A549 (cell line): Measurements from ENCODE around the gene TIAM2. TPM values are rescaled to one million over a fixed set of nuclear protein-coding genes. Genes with fewer than 3 reads are reported as not detected.

ENCODE experiments used
- ATAC-seq, 2 experiments: fragments of 200-7000 bp in 1 of 2; fragments of >200 bp in 1 of 2; cut with Nextera tagmentation in 1 of 2; cut with Tn5 transposase in 1 of 2; 3 replicates each; pipeline versions ENCODE4 v1.8.0 to v1.9.1; 2018 to 2020; ENCODE audit warnings: mild to moderate bottlenecking in 1 of 2, moderate library complexity in 1 of 2
- CTCF ChIA-PET: fragments of 300-600 bp; sonication (Branson Sonifier 250); formaldehyde crosslinking; extraction: SDS; loops from one replicate; lab custom pipeline; 2021; ENCODE audit warnings: antibody characterized with exemption, inconsistent platforms; lab: Yijun Ruan, JAX
- POLR2A ChIA-PET: fragments of 350-600 bp; formaldehyde crosslinking; extraction: SDS; loops from one replicate; lab custom pipeline; 2021; ENCODE audit warnings: antibody characterized with exemption, inconsistent platforms; lab: Yijun Ruan, JAX
- DNase-seq, 2 experiments: peaks; one replicate each; pipeline versions ENCODE4 v3.0.0 to v3.0.0-alpha.2; 2011 to 2016; ENCODE audit warnings: low read depth in 1 of 2, low spot score in 1 of 2
- FAIRE-seq: peaks from 2 replicates; lab custom pipeline; 2011; peaks lifted over from hg19 to GRCh38; lab: Jason Lieb, UNC
- H3K27ac ChIP-seq, 2 experiments: fragments of >200 bp; sonication (Bioruptor Twin); formaldehyde crosslinking; 3 replicates each; pipeline ENCODE4 v1.5.1; 2016 to 2017
- H3K4me1 ChIP-seq: fragments of >200 bp; sonication (Bioruptor Twin); formaldehyde crosslinking; 3 replicates; pipeline ENCODE4 v1.6.1; 2016
- H3K4me2 ChIP-seq: fragments of >200 bp; sonication (Bioruptor Twin); formaldehyde crosslinking; 3 replicates; pipeline ENCODE4 v1.6.1; 2016
- H3K4me3 ChIP-seq: fragments of >200 bp; sonication (Bioruptor Twin); formaldehyde crosslinking; 3 replicates; pipeline ENCODE4 v1.5.1; 2016
- H3K9me3 ChIP-seq: fragments of >200 bp; sonication (Bioruptor Twin); formaldehyde crosslinking; 3 replicates; pipeline ENCODE4 v1.6.1; 2016
- ATOH8 ChIP-seq: fragments of 250-450 bp; sonication (Bioruptor Pico); IDR thresholded peaks from 2 replicates; pipeline ENCODE4 v1.5.0; 2020; ENCODE audit warnings: low read depth, mild to moderate bottlenecking, moderate library complexity
- BCL3 ChIP-seq: fragments of >200 bp; sonication (Bioruptor Twin); formaldehyde crosslinking; IDR thresholded peaks from 3 replicates; pipeline ENCODE4 v1.6.1; 2016
- CBX8 ChIP-seq: fragments of 200-600 bp; sonication (generic); IDR thresholded peaks from 2 replicates; pipeline ENCODE4 v1.6.1; 2016
- CHD2 ChIP-seq: fragments of 150-350 bp; IDR thresholded peaks from 2 replicates; pipeline ENCODE4 v1.6.1; 2014; ENCODE audit warnings: low read length; ENCODE audit not compliant: partially characterized antibody
- E2F6 ChIP-seq: IDR thresholded peaks from 2 replicates; pipeline ENCODE4 v1.6.1; 2012; ENCODE audit warnings: low read depth, borderline replicate concordance
- EP300 ChIP-seq, 2 experiments: fragments of >200 bp; sonication (Bioruptor Twin); formaldehyde crosslinking; IDR thresholded peaks; 2 replicates in 1 of 2; 3 replicates in 1 of 2; pipeline ENCODE4 v1.6.1; 2016 to 2017
- ESRRA ChIP-seq: fragments of 150-350 bp; IDR thresholded peaks from 2 replicates; pipeline ENCODE4 v1.6.1; 2014; ENCODE audit warnings: mild to moderate bottlenecking, low read length, borderline replicate concordance
- FOSB ChIP-seq: fragments of 250-450 bp; sonication (Bioruptor Pico); IDR thresholded peaks from 2 replicates; pipeline ENCODE4 v1.5.0; 2020; ENCODE audit warnings: mild to moderate bottlenecking, moderate library complexity
- FOXS1 ChIP-seq: fragments of 250-450 bp; sonication (Bioruptor Pico); IDR thresholded peaks from 2 replicates; pipeline ENCODE4 v1.5.0; 2020; ENCODE audit warnings: mild to moderate bottlenecking, moderate library complexity
- GATA3 ChIP-seq: IDR thresholded peaks from 2 replicates; pipeline ENCODE4 v1.6.1; 2012; ENCODE audit warnings: borderline replicate concordance
- HDAC2 ChIP-seq: fragments of 200-600 bp; sonication (generic); IDR thresholded peaks from 2 replicates; pipeline ENCODE4 v1.6.1; 2016
- HES2 ChIP-seq: fragments of >200 bp; sonication (Bioruptor Twin); formaldehyde crosslinking; IDR thresholded peaks from 2 replicates; pipeline ENCODE4 v1.6.1; 2016
- HMGXB4 ChIP-seq: fragments of 250-450 bp; sonication (Bioruptor Pico); IDR thresholded peaks from 2 replicates; pipeline ENCODE4 v1.5.0; 2021; ENCODE audit warnings: mild to moderate bottlenecking, moderate library complexity, borderline replicate concordance
- HOXA7 ChIP-seq: fragments of 250-450 bp; sonication (Bioruptor Pico); IDR thresholded peaks from 2 replicates; pipeline ENCODE4 v1.5.0; 2020; ENCODE audit warnings: mild to moderate bottlenecking, moderate library complexity
- JUNB ChIP-seq: fragments of >200 bp; sonication (Bioruptor Twin); formaldehyde crosslinking; IDR thresholded peaks from 2 replicates; pipeline ENCODE4 v1.6.1; 2016
- MAFK ChIP-seq: fragments of 450-650 bp; IDR thresholded peaks from 2 replicates; pipeline ENCODE4 v1.6.1; 2014; ENCODE audit not compliant: partially characterized antibody
- MAZ ChIP-seq: fragments of 150-350 bp; IDR thresholded peaks from 2 replicates; pipeline ENCODE4 v1.6.1; 2014; ENCODE audit warnings: antibody characterized with exemption, low read depth, low read length, borderline replicate concordance
- NFE2L2 ChIP-seq: fragments of 150-350 bp; conservative IDR thresholded peaks from 2 replicates; pipeline ENCODE4 v1.6.1; 2014; ENCODE audit warnings: low read length
- NR3C1 ChIP-seq: fragments of >200 bp; sonication (Bioruptor Twin); formaldehyde crosslinking; IDR thresholded peaks from 3 replicates; pipeline ENCODE4 v1.6.1; 2017
- POLR2A ChIP-seq: IDR thresholded peaks from 2 replicates; pipeline ENCODE4 v1.6.1; 2012; ENCODE audit warnings: mild to moderate bottlenecking, low read length
- RCOR1 ChIP-seq: fragments of 150-350 bp; IDR thresholded peaks from 2 replicates; pipeline ENCODE4 v1.6.1; 2014; ENCODE audit warnings: antibody characterized with exemption, low read length, low read depth
- RNF2 ChIP-seq: fragments of 200-600 bp; sonication (generic); IDR thresholded peaks from 2 replicates; pipeline ENCODE4 v1.6.1; 2016; ENCODE audit warnings: low read depth, mild to moderate bottlenecking, antibody characterized with exemption, moderate library complexity, borderline replicate concordance
- SMC3 ChIP-seq: fragments of >200 bp; sonication (Bioruptor Twin); formaldehyde crosslinking; IDR thresholded peaks from 3 replicates; pipeline ENCODE4 v1.6.1; 2018; ENCODE audit warnings: inconsistent platforms
- TFCP2L1 ChIP-seq: fragments of 250-450 bp; sonication (Bioruptor Pico); IDR thresholded peaks from 2 replicates; pipeline ENCODE4 v1.5.0; 2021; ENCODE audit warnings: mild to moderate bottlenecking
- TP53 ChIP-seq: fragments of 250-450 bp; sonication (Bioruptor Pico); IDR thresholded peaks from 2 replicates; pipeline ENCODE4 v1.5.0; 2021; ENCODE audit warnings: mild to moderate bottlenecking, moderate library complexity
- USF2 ChIP-seq: fragments of 450-650 bp; IDR thresholded peaks from 2 replicates; pipeline ENCODE4 v1.6.1; 2014; ENCODE audit warnings: antibody characterized with exemption
- WGBS: methylation state at CpG from one replicate; pipeline ENCODE4 v1.1.6; 2017; ENCODE audit errors: missing lambda C conversion rate; 5-methylcytosine and 5-hydroxymethylcytosine counted together
- polyA plus RNA-seq, 4 experiments: library from polyadenylated mRNA; depleted of rRNA in 3 of 4; stranded (reverse); fragments of >200 nt; fragmentation: RNase III in 1 of 4; extraction: RNeasy Plus Mini Kit Qiagen cat#74134 plus additional on column Dnase treatment in 1 of 4; gene quantifications; 2 replicates in 3 of 4; 3 replicates in 1 of 4; pipeline ENCODE4 v1.2.3, GENCODE V29; 2011 to 2017

The TIAM2 gene
- polyA plus RNA-seq, 2 of the 4 experiments (the other 2 are of a cell fraction), result 2.5 to 3.1 TPM

- Histone ChIP-seq H3K4me3 (no peak overlapping the region), H3K9me3 (no peaks in the 10 kb centered on the region), H3K4me1 (no peaks in the 10 kb centered on the region), H3K27ac (no peak overlapping the region), H3K4me2 (no peak overlapping the region)
- CTCF ChIA-PET, result no interaction called here
- TF ChIP-seq RCOR1, result no peak
- no peak for TF ChIP-seq HDAC2
- TF ChIP-seq SMC3, result no peak
- TF ChIP-seq JUNB, result no peak
- no peak for TF ChIP-seq MAFK
- no peak for TF ChIP-seq ATOH8 (CRISPR knock-in tag)
- DNase-seq, result no peak
- no peak for FAIRE-seq
- no peak for ATAC-seq
- 90% methylated on average over 10 of the region's 12 CpGs for WGBS
- POLR2A ChIA-PET, result no interaction called here
Observed at GRCh38 chr6:155041741-155042279, 46.7 kb downstream of the TIAM2 start.

GRCh38 chr6:155042983-155043382, 47.9 kb downstream of the TIAM2 start:
- TF ChIP-seq ATOH8 (CRISPR knock-in tag), result no peak
- no peak for TF ChIP-seq RNF2
- no peak for TF ChIP-seq FOSB (CRISPR knock-in tag)
- peak; percentile 63 for TF ChIP-seq MAFK
- no peak for TF ChIP-seq CHD2
- TF ChIP-seq MAZ, result no peak
- TF ChIP-seq TFCP2L1 (CRISPR knock-in tag), result no peak
- no peak for TF ChIP-seq E2F6
- no peaks in the 10 kb centered on the region for H3K9me3 ChIP-seq
- ATAC-seq, result no peak
- H3K4me3 ChIP-seq, result no peak overlapping the region
- 50% methylated on average over 2 of the region's 2 CpGs for WGBS
- H3K4me1 ChIP-seq, result no peaks in the 10 kb centered on the region
- ChIA-PET CTCF (no interaction called here), POLR2A (no interaction called here)
- FAIRE-seq, result no peak
- DNase-seq, result no peak
- no peak overlapping the region for H3K4me2 ChIP-seq
- no peak overlapping the region for H3K27ac ChIP-seq

- Histone ChIP-seq H3K27ac (no peak overlapping the region), H3K9me3 (no peaks in the 10 kb centered on the region), H3K4me1 (no peaks in the 10 kb centered on the region), H3K4me3 (no peak overlapping the region), H3K4me2 (no peak overlapping the region)
- DNase-seq (no peak), FAIRE-seq (no peak), ATAC-seq (no peak)
- WGBS, result 80% methylated on average over 8 of the region's 9 CpGs
- POLR2A ChIA-PET, result no interaction called here
- CTCF ChIA-PET, result interaction anchor here (0.6 kb wide), 2 partner anchors 30 to 36 kb away, joined by 3 to 4 read pairs; no protein-coding TSS in a partner anchor
- no peak for TF ChIP-seq USF2
- TF ChIP-seq POLR2A, result no peak
- no peak for TF ChIP-seq FOXS1 (CRISPR knock-in tag)
- no peak for TF ChIP-seq GATA3
- no peak for TF ChIP-seq EP300 (IDR thresholded peaks at IDR 0.05)
- no peak for TF ChIP-seq ATOH8 (CRISPR knock-in tag)
- TF ChIP-seq CBX8, result no peak
- TF ChIP-seq HES2, result no peak
- TF ChIP-seq BCL3, result no peak
- no peak for TF ChIP-seq SMC3
- TF ChIP-seq HMGXB4, result no peak
- TF ChIP-seq NR3C1, result no peak
- TF ChIP-seq NFE2L2, result no peak
- TF ChIP-seq ESRRA, result no peak
- TF ChIP-seq HOXA7 (CRISPR knock-in tag), result no peak
- TF ChIP-seq TP53 (CRISPR knock-in tag), result no peak
Observed at GRCh38 chr6:155045561-155046404, 50.7 kb downstream of the TIAM2 start.
